Measurements from ENCODE around the gene SIM1. TPM values are rescaled to one million over a fixed set of nuclear protein-coding genes. Genes with fewer than 3 reads are reported as not detected.

Gene SIM1
- total RNA-seq, 1 donor from 2014 or later, result not detected

DNA sequence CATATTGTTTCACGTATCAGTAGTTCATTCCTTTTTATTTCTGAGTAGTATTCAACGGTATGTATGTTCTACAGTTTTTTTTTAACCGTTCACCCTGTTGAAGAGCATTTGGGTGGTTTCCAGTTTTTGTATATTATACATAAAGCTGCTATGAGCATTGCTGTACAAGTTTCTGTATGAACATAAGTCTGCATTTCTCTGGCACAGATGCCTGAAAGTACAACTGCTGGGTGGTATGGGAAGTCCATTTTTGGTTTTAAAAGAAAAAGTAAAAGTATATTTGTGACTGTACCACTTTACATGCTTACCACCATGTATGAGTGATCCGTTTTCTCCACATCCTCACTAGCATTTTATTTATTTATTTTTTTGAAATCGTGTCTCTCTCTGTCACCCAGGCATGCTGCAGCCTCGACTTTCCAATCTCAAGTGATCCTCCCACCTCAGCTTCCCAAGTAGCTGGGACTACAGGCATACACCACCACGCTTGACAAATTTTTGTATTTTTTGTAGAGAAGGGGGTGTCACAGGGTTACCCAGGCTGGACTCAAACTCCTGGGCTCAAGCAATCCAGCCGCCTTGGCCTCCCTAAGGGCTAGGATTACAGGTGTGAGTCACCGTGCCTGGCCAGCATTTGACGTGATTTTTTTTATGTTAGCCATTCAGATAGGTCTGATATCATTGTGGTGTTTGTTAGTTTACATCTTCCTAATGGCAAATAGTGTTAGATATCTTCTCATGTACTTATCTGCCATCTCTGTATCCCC is 11.0 kb upstream of the SIM1 start:
- Histone ChIP-seq H3K4me1 (ENCODE audit: insufficient read depth, low read length) (no peaks in the 10 kb centered on the region), H3K36me3 (ENCODE audit: insufficient read depth, low read length) (no peaks in the 10 kb centered on the region), H3K9ac (ENCODE audit: low read length) (no peak overlapping the region), H4K20me1 (ENCODE audit: insufficient read depth, low read length) (no peaks in the 10 kb centered on the region), H3K27ac (ENCODE audit: low read depth, low read length) (no peak overlapping the region), H3K27me3 (ENCODE audit: insufficient read depth, low read length) (peaks cover 27% of the 10 kb centered on the region), H3K79me2 (ENCODE audit: insufficient read depth, low read length) (no peaks in the 10 kb centered on the region), H2AFZ (ENCODE audit: low read depth, low read length) (no peak overlapping the region), H3K4me2 (ENCODE audit: low read length) (no peak overlapping the region), H3K9me3 (ENCODE audit: insufficient read depth, low read depth, low read length) (no peaks in the 10 kb centered on the region), H3K4me3 (ENCODE audit: insufficient read depth, low read depth, low read length) (no peak overlapping the region)
- TF ChIP-seq, protein P1, sequence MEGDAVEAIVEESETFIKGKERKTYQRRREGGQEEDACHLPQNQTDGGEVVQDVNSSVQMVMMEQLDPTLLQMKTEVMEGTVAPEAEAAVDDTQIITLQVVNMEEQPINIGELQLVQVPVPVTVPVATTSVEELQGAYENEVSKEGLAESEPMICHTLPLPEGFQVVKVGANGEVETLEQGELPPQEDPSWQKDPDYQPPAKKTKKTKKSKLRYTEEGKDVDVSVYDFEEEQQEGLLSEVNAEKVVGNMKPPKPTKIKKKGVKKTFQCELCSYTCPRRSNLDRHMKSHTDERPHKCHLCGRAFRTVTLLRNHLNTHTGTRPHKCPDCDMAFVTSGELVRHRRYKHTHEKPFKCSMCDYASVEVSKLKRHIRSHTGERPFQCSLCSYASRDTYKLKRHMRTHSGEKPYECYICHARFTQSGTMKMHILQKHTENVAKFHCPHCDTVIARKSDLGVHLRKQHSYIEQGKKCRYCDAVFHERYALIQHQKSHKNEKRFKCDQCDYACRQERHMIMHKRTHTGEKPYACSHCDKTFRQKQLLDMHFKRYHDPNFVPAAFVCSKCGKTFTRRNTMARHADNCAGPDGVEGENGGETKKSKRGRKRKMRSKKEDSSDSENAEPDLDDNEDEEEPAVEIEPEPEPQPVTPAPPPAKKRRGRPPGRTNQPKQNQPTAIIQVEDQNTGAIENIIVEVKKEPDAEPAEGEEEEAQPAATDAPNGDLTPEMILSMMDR (IDR thresholded peaks at IDR 0.05; ENCODE audit: insufficient read depth, low read depth, low read length), result no peak
- TF ChIP-seq EZH2 (IDR thresholded peaks at IDR 0.05; ENCODE audit: insufficient read depth, low read length), result no peak
- FAIRE-seq (no peak), DNase-seq (ENCODE audit: low read depth) (no peak)
- Mint-ChIP-seq H3K4me3 (ENCODE audit: unreplicated experiment) (no peak overlapping the region), H3K4me1 (ENCODE audit: low read depth, unreplicated experiment) (peaks cover 2% of the 10 kb centered on the region), H3K9me3 (ENCODE audit: unreplicated experiment) (peaks cover 1% of the 10 kb centered on the region), H3K27me3 (ENCODE audit: low read depth, unreplicated experiment) (peaks cover 16% of the 10 kb centered on the region), H3K27ac (ENCODE audit: unreplicated experiment) (no peak overlapping the region), H3K36me3 (ENCODE audit: low read depth, unreplicated experiment) (no peaks in the 10 kb centered on the region)

DNA sequence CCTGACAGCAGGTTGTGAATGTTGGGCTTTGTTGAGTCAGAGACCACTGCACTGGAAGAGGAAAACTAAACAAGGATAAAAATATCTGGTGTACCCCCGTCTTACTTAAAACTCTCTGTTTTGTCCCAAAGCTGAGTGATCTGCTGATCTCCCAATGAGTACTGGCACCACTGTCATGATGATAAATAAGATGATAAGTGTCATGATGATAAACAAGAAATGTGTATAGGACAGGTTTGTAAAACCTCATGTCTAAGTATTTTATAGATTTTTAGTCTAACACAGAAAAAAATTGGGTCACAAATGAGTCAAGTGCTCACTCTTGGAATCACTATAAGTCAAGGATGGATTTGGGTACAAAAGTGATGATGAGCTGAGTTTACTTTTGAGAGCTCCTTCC is 8.5 kb upstream of the SIM1 start:
- peaks cover 33% of the 10 kb centered on the region for H3K27me3 Mint-ChIP-seq (ENCODE audit: low read depth, unreplicated experiment)
- H3K27me3 ChIP-seq (ENCODE audit: insufficient read depth, low read length), result peaks cover 53% of the 10 kb centered on the region

More for the DNA sequence above, 8.5 kb upstream of the SIM1 start:
- Mint-ChIP-seq H3K4me1 (ENCODE audit: low read depth, unreplicated experiment) (peaks cover 2% of the 10 kb centered on the region), H3K36me3 (ENCODE audit: low read depth, unreplicated experiment) (no peaks in the 10 kb centered on the region), H3K4me3 (ENCODE audit: unreplicated experiment) (no peak overlapping the region), H3K9me3 (ENCODE audit: unreplicated experiment) (peaks cover 1% of the 10 kb centered on the region), H3K27ac (ENCODE audit: unreplicated experiment) (no peak overlapping the region)
- Histone ChIP-seq H2AFZ (ENCODE audit: low read depth, low read length) (no peak overlapping the region), H3K79me2 (ENCODE audit: insufficient read depth, low read length) (no peaks in the 10 kb centered on the region), H3K4me2 (ENCODE audit: low read length) (no peak overlapping the region), H3K36me3 (ENCODE audit: insufficient read depth, low read length) (no peaks in the 10 kb centered on the region), H3K9me3 (ENCODE audit: insufficient read depth, low read depth, low read length) (peaks cover 3% of the 10 kb centered on the region), H3K4me1 (ENCODE audit: insufficient read depth, low read length) (no peaks in the 10 kb centered on the region), H3K9ac (ENCODE audit: low read length) (no peak overlapping the region), H3K27ac (ENCODE audit: low read depth, low read length) (no peak overlapping the region), H4K20me1 (ENCODE audit: insufficient read depth, low read length) (no peaks in the 10 kb centered on the region), H3K4me3 (ENCODE audit: insufficient read depth, low read depth, low read length) (no peak overlapping the region)
- FAIRE-seq, result no peak
- no peak for DNase-seq (ENCODE audit: low read depth)
- TF ChIP-seq EZH2 (IDR thresholded peaks at IDR 0.05; ENCODE audit: insufficient read depth, low read length), result no peak
- TF ChIP-seq, protein P1 (IDR thresholded peaks at IDR 0.05; ENCODE audit: insufficient read depth, low read depth, low read length), result no peak

Measured in astrocyte (in vitro differentiated cells and primary cell).